Ascending aorta (tissue), 2 donors: ENCODE data around the gene LMBR1. TPM values are rescaled to one million over a fixed set of nuclear protein-coding genes. Genes with fewer than 3 reads are reported as not detected.

Experiments
- DNase-seq, 2 donors: peaks; one replicate each; pipeline ENCODE4 v3.0.0-alpha.2; 2019; ENCODE audit warnings: low spot score in 2 of 2
- H3K27ac ChIP-seq, 2 donors: fragments of 200-600 bp; sonication (generic); one replicate each; pipeline ENCODE4 v1.5.1; 2016 to 2017; ENCODE audit warnings: mild to moderate bottlenecking in 1 of 2
- H3K27me3 ChIP-seq: fragments of 200-600 bp; sonication (generic); one replicate; pipeline ENCODE4 v1.5.1; 2017
- H3K36me3 ChIP-seq, 2 donors: fragments of 200-600 bp; sonication (generic); one replicate each; pipeline ENCODE4 v1.5.1; 2016
- H3K4me1 ChIP-seq, 2 donors: fragments of 200-600 bp; sonication (generic); one replicate each; pipeline ENCODE4 v1.5.1; 2016 to 2017; ENCODE audit warnings: mild to moderate bottlenecking in 1 of 2
- H3K4me3 ChIP-seq, 2 donors: fragments of 200-600 bp; sonication (generic); one replicate each; pipeline ENCODE4 v1.5.1; 2016 to 2017; ENCODE audit warnings: mild to moderate bottlenecking in 1 of 2
- H3K9me3 ChIP-seq, 2 donors: fragments of 200-600 bp; sonication (generic); one replicate each; pipeline ENCODE4 v1.5.1; 2016
- intact Hi-C: fragments of 100-400 bp; cut with DNase I; formaldehyde crosslinking; loops from one replicate; pipeline ENCODE4 v1.15.1; 2023
- total RNA-seq: library from RNA; depleted of rRNA; stranded (reverse); fragments of >200 nt; gene quantifications from one replicate; pipeline ENCODE4 v1.1.0, GENCODE V29; 2016
- TF ChIP-seq, protein P1 (sequence below), 3 experiments: fragments of 200-600 bp in 2 of 3; fragments of 450-650 bp in 1 of 3; sonication (generic) in 2 of 3; IDR thresholded peaks; one replicate each; pipeline ENCODE4 v1.5.1; 2016 to 2019; ENCODE audit warnings: antibody characterized with exemption in 3 of 3, mild to moderate bottlenecking in 1 of 3, moderate library complexity in 1 of 3

LMBR1 gene
- total RNA-seq, 1 donor from 2014 or later = 14.8 TPM

DNA sequence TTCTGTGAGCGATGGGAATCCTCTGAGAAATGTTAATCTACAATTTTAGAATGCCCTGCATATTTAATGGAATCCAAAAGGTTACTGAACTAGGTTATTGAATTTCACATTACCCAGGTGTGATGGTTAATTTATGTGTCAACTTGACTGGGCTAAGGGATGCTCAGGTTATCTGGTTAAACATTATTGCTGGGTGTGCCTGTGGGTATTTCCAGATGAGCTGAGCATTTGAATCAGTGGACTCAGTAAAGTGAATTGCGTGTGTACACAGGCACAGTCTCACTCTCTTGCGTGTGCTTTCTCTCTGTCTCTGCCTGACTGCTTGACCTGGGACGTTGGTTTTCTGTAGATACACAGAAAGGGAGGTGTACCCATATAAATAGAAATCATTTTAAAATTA lies 230.7 kb downstream of the LMBR1 start:
- no peak overlapping the region for H3K4me3 ChIP-seq
- TF ChIP-seq, protein P1, sequence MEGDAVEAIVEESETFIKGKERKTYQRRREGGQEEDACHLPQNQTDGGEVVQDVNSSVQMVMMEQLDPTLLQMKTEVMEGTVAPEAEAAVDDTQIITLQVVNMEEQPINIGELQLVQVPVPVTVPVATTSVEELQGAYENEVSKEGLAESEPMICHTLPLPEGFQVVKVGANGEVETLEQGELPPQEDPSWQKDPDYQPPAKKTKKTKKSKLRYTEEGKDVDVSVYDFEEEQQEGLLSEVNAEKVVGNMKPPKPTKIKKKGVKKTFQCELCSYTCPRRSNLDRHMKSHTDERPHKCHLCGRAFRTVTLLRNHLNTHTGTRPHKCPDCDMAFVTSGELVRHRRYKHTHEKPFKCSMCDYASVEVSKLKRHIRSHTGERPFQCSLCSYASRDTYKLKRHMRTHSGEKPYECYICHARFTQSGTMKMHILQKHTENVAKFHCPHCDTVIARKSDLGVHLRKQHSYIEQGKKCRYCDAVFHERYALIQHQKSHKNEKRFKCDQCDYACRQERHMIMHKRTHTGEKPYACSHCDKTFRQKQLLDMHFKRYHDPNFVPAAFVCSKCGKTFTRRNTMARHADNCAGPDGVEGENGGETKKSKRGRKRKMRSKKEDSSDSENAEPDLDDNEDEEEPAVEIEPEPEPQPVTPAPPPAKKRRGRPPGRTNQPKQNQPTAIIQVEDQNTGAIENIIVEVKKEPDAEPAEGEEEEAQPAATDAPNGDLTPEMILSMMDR (IDR thresholded peaks at IDR 0.05) = no peak
- no peaks in the 10 kb centered on the region for H3K36me3 ChIP-seq
- H3K27ac ChIP-seq = no peak overlapping the region
- no peaks in the 10 kb centered on the region for H3K27me3 ChIP-seq
- DNase-seq = no peak
- intact Hi-C loops = no loop called here
- no peaks in the 10 kb centered on the region for H3K4me1 ChIP-seq
- no peaks in the 10 kb centered on the region for H3K9me3 ChIP-seq

GRCh38 chr7:156661637-156662036 lies 231.3 kb downstream of the LMBR1 start:
- intact Hi-C loops = no loop called here
- Histone ChIP-seq H3K4me1 (no peaks in the 10 kb centered on the region), H3K36me3 (no peaks in the 10 kb centered on the region), H3K4me3 (no peak overlapping the region), H3K27ac (no peak overlapping the region), H3K9me3 (no peaks in the 10 kb centered on the region), H3K27me3 (no peaks in the 10 kb centered on the region)
- TF ChIP-seq, protein P1 (IDR thresholded peaks at IDR 0.05) = no peak
- DNase-seq = no peak

DNA sequence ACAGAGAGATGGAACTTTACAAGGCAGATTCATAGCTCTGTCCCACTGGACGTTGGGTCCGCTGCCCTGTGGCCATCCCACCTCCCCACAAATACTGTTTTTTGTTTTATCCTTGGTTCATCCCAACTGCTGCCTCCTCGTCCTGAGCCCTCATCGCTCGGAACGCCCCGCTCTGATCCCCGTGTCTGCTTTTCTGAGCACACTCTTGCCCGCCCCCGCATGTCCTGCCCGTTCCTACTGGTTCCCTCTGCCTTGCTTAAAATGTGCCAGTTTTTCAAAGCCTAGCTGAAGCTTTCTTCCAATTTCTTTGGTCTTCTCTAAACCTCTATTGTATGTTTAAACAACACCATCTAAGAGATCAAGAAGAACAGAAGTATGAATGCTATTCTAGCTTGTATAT lies 233.0 kb downstream of the LMBR1 start:
- H3K4me3 ChIP-seq = no peak overlapping the region
- H3K4me1 ChIP-seq = no peaks in the 10 kb centered on the region
- TF ChIP-seq, protein P1 (IDR thresholded peaks at IDR 0.05) = no peak
- no peaks in the 10 kb centered on the region for H3K27me3 ChIP-seq
- DNase-seq = no peak
- H3K27ac ChIP-seq = no peak overlapping the region
- intact Hi-C loops = no loop called here
- H3K36me3 ChIP-seq = no peaks in the 10 kb centered on the region
- no peaks in the 10 kb centered on the region for H3K9me3 ChIP-seq

GRCh38 chr7:156659203-156659602 lies 233.8 kb downstream of the LMBR1 start:
- Histone ChIP-seq H3K4me1 (no peaks in the 10 kb centered on the region), H3K27me3 (no peaks in the 10 kb centered on the region), H3K27ac (no peak overlapping the region), H3K36me3 (no peaks in the 10 kb centered on the region), H3K9me3 (no peaks in the 10 kb centered on the region), H3K4me3 (no peak overlapping the region)
- intact Hi-C loops = no loop called here
- DNase-seq = no peak
- TF ChIP-seq, protein P1 (IDR thresholded peaks at IDR 0.05) = no peak

- H3K27ac ChIP-seq = no peak overlapping the region
- H3K36me3 ChIP-seq = no peaks in the 10 kb centered on the region
- DNase-seq = no peak
- no peaks in the 10 kb centered on the region for H3K9me3 ChIP-seq
- intact Hi-C loops = no loop called here
- no peaks in the 10 kb centered on the region for H3K4me1 ChIP-seq
- no peak overlapping the region for H3K4me3 ChIP-seq
- no peaks in the 10 kb centered on the region for H3K27me3 ChIP-seq
- TF ChIP-seq, protein P1 (IDR thresholded peaks at IDR 0.05) = no peak
These were observed 235.3 kb downstream of the LMBR1 start for GRCh38 chr7:156657681-156658080.

DNA sequence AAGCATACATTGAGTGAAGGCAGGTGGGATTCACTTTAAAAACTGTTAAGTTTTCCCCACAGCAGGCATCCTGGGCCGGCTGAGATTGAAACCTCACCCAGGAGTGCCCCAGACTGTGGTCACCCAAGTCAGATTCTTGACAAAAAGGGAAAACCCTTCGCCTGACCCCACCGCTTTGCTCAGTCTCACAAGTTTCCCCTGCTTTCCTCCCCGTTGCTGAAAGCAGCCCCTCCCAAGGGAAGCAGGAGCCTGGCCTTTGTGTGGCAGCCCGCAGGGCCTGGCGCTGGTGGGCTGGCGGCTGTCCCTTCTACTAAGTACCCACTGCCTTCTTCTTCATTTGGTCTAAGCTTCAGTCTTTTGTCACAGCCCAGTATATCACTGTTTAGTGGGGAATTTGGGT lies 236.4 kb downstream of the LMBR1 start:
- intact Hi-C loops = no loop called here
- no peaks in the 10 kb centered on the region for H3K4me1 ChIP-seq
- H3K36me3 ChIP-seq = no peaks in the 10 kb centered on the region
- H3K9me3 ChIP-seq = no peaks in the 10 kb centered on the region
- H3K27me3 ChIP-seq = no peaks in the 10 kb centered on the region
- TF ChIP-seq, protein P1 (IDR thresholded peaks at IDR 0.05) = no peak
- H3K4me3 ChIP-seq = no peak overlapping the region
- no peak for DNase-seq
- H3K27ac ChIP-seq = no peak overlapping the region
